Measurements from ENCODE around the gene HSPA4L.

GRCh38 chr4:127829014-127829413 is 46.9 kb downstream of the HSPA4L start:
- TF ChIP-seq ARNTL (CRISPR knock-in tag; IDR thresholded peaks at IDR 0.05; ENCODE audit: borderline replicate concordance, low read depth) (no peak), ISL1 (CRISPR knock-in tag; IDR thresholded peaks at IDR 0.05) (no peak), ZFP30 (CRISPR knock-in tag; IDR thresholded peaks at IDR 0.05) (no peak), CSDC2 (CRISPR knock-in tag; IDR thresholded peaks at IDR 0.05) (no peak)
- TF ChIP-seq, protein P1, sequence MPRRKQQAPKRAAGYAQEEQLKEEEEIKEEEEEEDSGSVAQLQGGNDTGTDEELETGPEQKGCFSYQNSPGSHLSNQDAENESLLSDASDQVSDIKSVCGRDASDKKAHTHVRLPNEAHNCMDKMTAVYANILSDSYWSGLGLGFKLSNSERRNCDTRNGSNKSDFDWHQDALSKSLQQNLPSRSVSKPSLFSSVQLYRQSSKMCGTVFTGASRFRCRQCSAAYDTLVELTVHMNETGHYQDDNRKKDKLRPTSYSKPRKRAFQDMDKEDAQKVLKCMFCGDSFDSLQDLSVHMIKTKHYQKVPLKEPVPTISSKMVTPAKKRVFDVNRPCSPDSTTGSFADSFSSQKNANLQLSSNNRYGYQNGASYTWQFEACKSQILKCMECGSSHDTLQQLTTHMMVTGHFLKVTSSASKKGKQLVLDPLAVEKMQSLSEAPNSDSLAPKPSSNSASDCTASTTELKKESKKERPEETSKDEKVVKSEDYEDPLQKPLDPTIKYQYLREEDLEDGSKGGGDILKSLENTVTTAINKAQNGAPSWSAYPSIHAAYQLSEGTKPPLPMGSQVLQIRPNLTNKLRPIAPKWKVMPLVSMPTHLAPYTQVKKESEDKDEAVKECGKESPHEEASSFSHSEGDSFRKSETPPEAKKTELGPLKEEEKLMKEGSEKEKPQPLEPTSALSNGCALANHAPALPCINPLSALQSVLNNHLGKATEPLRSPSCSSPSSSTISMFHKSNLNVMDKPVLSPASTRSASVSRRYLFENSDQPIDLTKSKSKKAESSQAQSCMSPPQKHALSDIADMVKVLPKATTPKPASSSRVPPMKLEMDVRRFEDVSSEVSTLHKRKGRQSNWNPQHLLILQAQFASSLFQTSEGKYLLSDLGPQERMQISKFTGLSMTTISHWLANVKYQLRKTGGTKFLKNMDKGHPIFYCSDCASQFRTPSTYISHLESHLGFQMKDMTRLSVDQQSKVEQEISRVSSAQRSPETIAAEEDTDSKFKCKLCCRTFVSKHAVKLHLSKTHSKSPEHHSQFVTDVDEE (CRISPR knock-in tag; IDR thresholded peaks at IDR 0.05) = no peak
- TF ChIP-seq, protein P2, sequence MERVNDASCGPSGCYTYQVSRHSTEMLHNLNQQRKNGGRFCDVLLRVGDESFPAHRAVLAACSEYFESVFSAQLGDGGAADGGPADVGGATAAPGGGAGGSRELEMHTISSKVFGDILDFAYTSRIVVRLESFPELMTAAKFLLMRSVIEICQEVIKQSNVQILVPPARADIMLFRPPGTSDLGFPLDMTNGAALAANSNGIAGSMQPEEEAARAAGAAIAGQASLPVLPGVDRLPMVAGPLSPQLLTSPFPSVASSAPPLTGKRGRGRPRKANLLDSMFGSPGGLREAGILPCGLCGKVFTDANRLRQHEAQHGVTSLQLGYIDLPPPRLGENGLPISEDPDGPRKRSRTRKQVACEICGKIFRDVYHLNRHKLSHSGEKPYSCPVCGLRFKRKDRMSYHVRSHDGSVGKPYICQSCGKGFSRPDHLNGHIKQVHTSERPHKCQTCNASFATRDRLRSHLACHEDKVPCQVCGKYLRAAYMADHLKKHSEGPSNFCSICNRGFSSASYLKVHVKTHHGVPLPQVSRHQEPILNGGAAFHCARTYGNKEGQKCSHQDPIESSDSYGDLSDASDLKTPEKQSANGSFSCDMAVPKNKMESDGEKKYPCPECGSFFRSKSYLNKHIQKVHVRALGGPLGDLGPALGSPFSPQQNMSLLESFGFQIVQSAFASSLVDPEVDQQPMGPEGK (CRISPR knock-in tag; IDR thresholded peaks at IDR 0.05; ENCODE audit: borderline replicate concordance) = no peak

Measured in SK-N-SH treated with all-trans-retinoic acid at 6 μM for 48 hours (cell line).